Neural crest cell (in vitro differentiated cells): Measurements from ENCODE around the gene SLC15A1. TPM values are rescaled to one million over a fixed set of nuclear protein-coding genes. Genes with fewer than 3 reads are reported as not detected.

Source experiments
- DNase-seq: peaks from one replicate; pipeline ENCODE4 v3.0.0; 2021; ENCODE audit warnings: low read depth, mixed read lengths, low spot score
- H3K27ac Mint-ChIP-seq: one replicate; pipeline ENCODE4 v1.8.0; 2021; ENCODE audit warnings: mild to moderate bottlenecking, mixed read lengths; ENCODE audit not compliant: unreplicated experiment
- H3K27me3 Mint-ChIP-seq: 2 replicates; pipeline ENCODE4 v1.8.0; 2021; ENCODE audit warnings: low read depth, mild to moderate bottlenecking, mixed read lengths
- H3K36me3 Mint-ChIP-seq: 2 replicates; pipeline ENCODE4 v1.8.0; 2021; ENCODE audit warnings: low read depth, mild to moderate bottlenecking, mixed read lengths
- H3K4me1 Mint-ChIP-seq: 2 replicates; pipeline ENCODE4 v1.8.0; 2021; ENCODE audit warnings: mixed read lengths
- H3K4me3 Mint-ChIP-seq: one replicate; pipeline ENCODE4 v1.8.0; 2021; ENCODE audit warnings: mild to moderate bottlenecking, mixed read lengths
- H3K9me3 Mint-ChIP-seq: 2 replicates; pipeline ENCODE4 v1.8.0; 2021; ENCODE audit warnings: mixed read lengths
- CTCF ChIP-seq: fragments of 200-600 bp; sonication (generic); conservative IDR thresholded peaks from 2 replicates; pipeline ENCODE4 v1.5.0; 2021; ENCODE audit warnings: antibody characterized with exemption, mild to moderate bottlenecking
- total RNA-seq: library from RNA; stranded (reverse); gene quantifications from 2 replicates; pipeline ENCODE4 v1.2.1, GENCODE V29; 2021

SLC15A1 gene
- total RNA-seq, 1 donor from 2014 or later = not detected

GRCh38 chr13:98664047-98664446 is 88.4 kb downstream of the SLC15A1 start:
- Mint-ChIP-seq H3K36me3 (no peaks in the 10 kb centered on the region), H3K27ac (no peak overlapping the region), H3K27me3 (peaks cover 2% of the 10 kb centered on the region), H3K4me1 (no peaks in the 10 kb centered on the region), H3K4me3 (no peak overlapping the region), H3K9me3 (peaks cover 3% of the 10 kb centered on the region)
- no peak for DNase-seq
- TF ChIP-seq CTCF = no peak

GRCh38 chr13:98658131-98658530 is 94.3 kb downstream of the SLC15A1 start:
- Mint-ChIP-seq H3K27ac (peak overlapping the region; percentile 6), H3K4me3 (no peak overlapping the region)

GRCh38 chr13:98657506-98658085 is 94.9 kb downstream of the SLC15A1 start:
- no peak for DNase-seq
- no peak overlapping the region for H3K27ac Mint-ChIP-seq
- no peak for TF ChIP-seq CTCF
- H3K4me3 Mint-ChIP-seq = no peak overlapping the region
- H3K36me3 Mint-ChIP-seq = no peaks in the 10 kb centered on the region
- H3K9me3 Mint-ChIP-seq = no peaks in the 10 kb centered on the region
- H3K4me1 Mint-ChIP-seq = no peaks in the 10 kb centered on the region
- H3K27me3 Mint-ChIP-seq = peaks cover 3% of the 10 kb centered on the region

More at GRCh38 chr13:98658131-98658530, 94.3 kb downstream of the SLC15A1 start:
- H3K4me1 Mint-ChIP-seq = no peaks in the 10 kb centered on the region
- peaks cover 3% of the 10 kb centered on the region for H3K27me3 Mint-ChIP-seq
- no peaks in the 10 kb centered on the region for H3K36me3 Mint-ChIP-seq
- DNase-seq = no peak
- TF ChIP-seq CTCF = no peak
- no peaks in the 10 kb centered on the region for H3K9me3 Mint-ChIP-seq

GRCh38 chr13:98656223-98656622 is 96.2 kb downstream of the SLC15A1 start:
- no peak overlapping the region for H3K27ac Mint-ChIP-seq
- H3K4me3 Mint-ChIP-seq = no peak overlapping the region
- H3K27me3 Mint-ChIP-seq = peaks cover 3% of the 10 kb centered on the region
- no peaks in the 10 kb centered on the region for H3K4me1 Mint-ChIP-seq
- H3K9me3 Mint-ChIP-seq = no peaks in the 10 kb centered on the region
- no peaks in the 10 kb centered on the region for H3K36me3 Mint-ChIP-seq
- DNase-seq = no peak
- TF ChIP-seq CTCF = no peak

- peak; percentile 91 for TF ChIP-seq CTCF
- H3K36me3 Mint-ChIP-seq = no peaks in the 10 kb centered on the region
- no peak overlapping the region for H3K4me3 Mint-ChIP-seq
- no peak overlapping the region for H3K27ac Mint-ChIP-seq
- H3K27me3 Mint-ChIP-seq = peaks cover 3% of the 10 kb centered on the region
- H3K4me1 Mint-ChIP-seq = no peaks in the 10 kb centered on the region
- peak; percentile 67 for DNase-seq
- no peaks in the 10 kb centered on the region for H3K9me3 Mint-ChIP-seq
Measured at GRCh38 chr13:98653463-98653985, 98.9 kb downstream of the SLC15A1 start.
